Measurements from ENCODE around the gene USH1C.

USH1C gene

GRCh38 chr11:17514476-17514875 lies 29.7 kb downstream of the USH1C start:
- Histone ChIP-seq H3K27ac (ENCODE audit: low read depth, low read length, severe bottlenecking) (no peak overlapping the region), H3K4me1 (ENCODE audit: control insufficient read depth, insufficient read depth, low read length, poor library complexity, severe bottlenecking) (peaks cover 3% of the 10 kb centered on the region), H3K36me3 (ENCODE audit: control insufficient read depth, insufficient read depth, low read length) (no peaks in the 10 kb centered on the region), H3K4me3 (ENCODE audit: extremely low read depth, insufficient read depth, low read length, poor library complexity, severe bottlenecking) (no peak overlapping the region), H3K9me3 (ENCODE audit: control insufficient read depth, low read length) (no peaks in the 10 kb centered on the region)
- WGBS, 2 experiments (ENCODE audit: insufficient coverage in 2 of 2): 90 to 95% methylated on average over 2 to 3 of the region's 4 CpGs

GRCh38 chr11:17513853-17514252 lies 30.4 kb downstream of the USH1C start:
- Histone ChIP-seq H3K36me3 (ENCODE audit: control insufficient read depth, insufficient read depth, low read length) (no peaks in the 10 kb centered on the region), H3K27ac (ENCODE audit: low read depth, low read length, severe bottlenecking) (no peak overlapping the region)

GRCh38 chr11:17512101-17512500 lies 32.1 kb downstream of the USH1C start:
- WGBS, 2 experiments (ENCODE audit: insufficient coverage in 2 of 2): 64% methylated on average over 2 of the region's 2 CpGs; no CpG with 5 or more reads in 1 of the 2 experiments

More at GRCh38 chr11:17513853-17514252, 30.4 kb downstream of the USH1C start:
- WGBS, 2 experiments (ENCODE audit: insufficient coverage in 2 of 2): 60 to 100% methylated on average over 1 of the region's 1 CpG
- Histone ChIP-seq H3K4me3 (ENCODE audit: extremely low read depth, insufficient read depth, low read length, poor library complexity, severe bottlenecking) (no peak overlapping the region), H3K9me3 (ENCODE audit: control insufficient read depth, low read length) (no peaks in the 10 kb centered on the region), H3K4me1 (ENCODE audit: control insufficient read depth, insufficient read depth, low read length, poor library complexity, severe bottlenecking) (peaks cover 4% of the 10 kb centered on the region)

GRCh38 chr11:17511571-17511970 lies 32.6 kb downstream of the USH1C start:
- 58 to 74% methylated on average over 2 of the region's 3 CpGs for WGBS, 2 experiments (ENCODE audit: insufficient coverage in 2 of 2)
- Histone ChIP-seq H3K4me3 (ENCODE audit: extremely low read depth, insufficient read depth, low read length, poor library complexity, severe bottlenecking) (no peak overlapping the region), H3K9me3 (ENCODE audit: control insufficient read depth, low read length) (no peaks in the 10 kb centered on the region), H3K4me1 (ENCODE audit: control insufficient read depth, insufficient read depth, low read length, poor library complexity, severe bottlenecking) (peaks cover 17% of the 10 kb centered on the region), H3K36me3 (ENCODE audit: control insufficient read depth, insufficient read depth, low read length) (no peaks in the 10 kb centered on the region), H3K27ac (ENCODE audit: low read depth, low read length, severe bottlenecking) (no peak overlapping the region)

More at GRCh38 chr11:17512101-17512500, 32.1 kb downstream of the USH1C start:
- H3K4me3 ChIP-seq (ENCODE audit: extremely low read depth, insufficient read depth, low read length, poor library complexity, severe bottlenecking): no peak overlapping the region
- no peaks in the 10 kb centered on the region for H3K9me3 ChIP-seq (ENCODE audit: control insufficient read depth, low read length)
- H3K27ac ChIP-seq (ENCODE audit: low read depth, low read length, severe bottlenecking): no peak overlapping the region
- no peaks in the 10 kb centered on the region for H3K36me3 ChIP-seq (ENCODE audit: control insufficient read depth, insufficient read depth, low read length)
- H3K4me1 ChIP-seq (ENCODE audit: control insufficient read depth, insufficient read depth, low read length, poor library complexity, severe bottlenecking): peaks cover 15% of the 10 kb centered on the region

GRCh38 chr11:17510507-17511206 lies 33.6 kb downstream of the USH1C start:
- 80 to 91% methylated on average over 1 to 3 of the region's 4 CpGs for WGBS, 2 experiments (ENCODE audit: insufficient coverage in 2 of 2)
- no peaks in the 10 kb centered on the region for H3K36me3 ChIP-seq (ENCODE audit: control insufficient read depth, insufficient read depth, low read length)

GRCh38 chr11:17508791-17509190 lies 35.4 kb downstream of the USH1C start:
- WGBS, 2 experiments (ENCODE audit: insufficient coverage in 2 of 2): no CpG with 5 or more reads among the region's 3 CpGs
- no peaks in the 10 kb centered on the region for H3K36me3 ChIP-seq (ENCODE audit: control insufficient read depth, insufficient read depth, low read length)
- no peaks in the 10 kb centered on the region for H3K9me3 ChIP-seq (ENCODE audit: control insufficient read depth, low read length)
- peaks cover 17% of the 10 kb centered on the region for H3K4me1 ChIP-seq (ENCODE audit: control insufficient read depth, insufficient read depth, low read length, poor library complexity, severe bottlenecking)
- no peak overlapping the region for H3K4me3 ChIP-seq (ENCODE audit: extremely low read depth, insufficient read depth, low read length, poor library complexity, severe bottlenecking)
- H3K27ac ChIP-seq (ENCODE audit: low read depth, low read length, severe bottlenecking): no peak overlapping the region

More at GRCh38 chr11:17510507-17511206, 33.6 kb downstream of the USH1C start:
- no peaks in the 10 kb centered on the region for H3K9me3 ChIP-seq (ENCODE audit: control insufficient read depth, low read length)
- H3K27ac ChIP-seq (ENCODE audit: low read depth, low read length, severe bottlenecking): no peak overlapping the region
- no peak overlapping the region for H3K4me3 ChIP-seq (ENCODE audit: extremely low read depth, insufficient read depth, low read length, poor library complexity, severe bottlenecking)
- H3K4me1 ChIP-seq (ENCODE audit: control insufficient read depth, insufficient read depth, low read length, poor library complexity, severe bottlenecking): peaks cover 17% of the 10 kb centered on the region

- H3K27ac ChIP-seq (ENCODE audit: low read depth, low read length, severe bottlenecking): no peak overlapping the region
- H3K36me3 ChIP-seq (ENCODE audit: control insufficient read depth, insufficient read depth, low read length): no peaks in the 10 kb centered on the region
- WGBS, 2 experiments (ENCODE audit: insufficient coverage in 2 of 2): 75% methylated on average over 1 of the region's 3 CpGs; no CpG with 5 or more reads in 1 of the 2 experiments
- H3K4me3 ChIP-seq (ENCODE audit: extremely low read depth, insufficient read depth, low read length, poor library complexity, severe bottlenecking): no peak overlapping the region
- peaks cover 17% of the 10 kb centered on the region for H3K4me1 ChIP-seq (ENCODE audit: control insufficient read depth, insufficient read depth, low read length, poor library complexity, severe bottlenecking)
- no peaks in the 10 kb centered on the region for H3K9me3 ChIP-seq (ENCODE audit: control insufficient read depth, low read length)
Observed at GRCh38 chr11:17508306-17508705, 35.9 kb downstream of the USH1C start.

GRCh38 chr11:17507773-17508172 lies 36.4 kb downstream of the USH1C start:
- 89 to 92% methylated on average over 2 of the region's 2 CpGs for WGBS, 2 experiments (ENCODE audit: insufficient coverage in 2 of 2)
- no peaks in the 10 kb centered on the region for H3K36me3 ChIP-seq (ENCODE audit: control insufficient read depth, insufficient read depth, low read length)
- no peaks in the 10 kb centered on the region for H3K9me3 ChIP-seq (ENCODE audit: control insufficient read depth, low read length)
- peaks cover 17% of the 10 kb centered on the region for H3K4me1 ChIP-seq (ENCODE audit: control insufficient read depth, insufficient read depth, low read length, poor library complexity, severe bottlenecking)
- H3K4me3 ChIP-seq (ENCODE audit: extremely low read depth, insufficient read depth, low read length, poor library complexity, severe bottlenecking): no peak overlapping the region
- H3K27ac ChIP-seq (ENCODE audit: low read depth, low read length, severe bottlenecking): no peak overlapping the region

- H3K4me3 ChIP-seq (ENCODE audit: extremely low read depth, insufficient read depth, low read length, poor library complexity, severe bottlenecking): no peak overlapping the region
- H3K4me1 ChIP-seq (ENCODE audit: control insufficient read depth, insufficient read depth, low read length, poor library complexity, severe bottlenecking): peaks cover 16% of the 10 kb centered on the region
- H3K27ac ChIP-seq (ENCODE audit: low read depth, low read length, severe bottlenecking): no peak overlapping the region
- H3K9me3 ChIP-seq (ENCODE audit: control insufficient read depth, low read length): no peaks in the 10 kb centered on the region
- no peaks in the 10 kb centered on the region for H3K36me3 ChIP-seq (ENCODE audit: control insufficient read depth, insufficient read depth, low read length)
- 62 to 76% methylated on average over 2 to 3 of the region's 3 CpGs for WGBS, 2 experiments (ENCODE audit: insufficient coverage in 2 of 2)
Observed at GRCh38 chr11:17506942-17507341, 37.3 kb downstream of the USH1C start.

- H3K4me1 ChIP-seq (ENCODE audit: control insufficient read depth, insufficient read depth, low read length, poor library complexity, severe bottlenecking): peaks cover 14% of the 10 kb centered on the region
- H3K9me3 ChIP-seq (ENCODE audit: control insufficient read depth, low read length): no peaks in the 10 kb centered on the region
- WGBS, 2 experiments (ENCODE audit: insufficient coverage in 2 of 2): 91 to 93% methylated on average over 6 of the region's 6 CpGs
- H3K4me3 ChIP-seq (ENCODE audit: extremely low read depth, insufficient read depth, low read length, poor library complexity, severe bottlenecking): no peak overlapping the region
- no peaks in the 10 kb centered on the region for H3K36me3 ChIP-seq (ENCODE audit: control insufficient read depth, insufficient read depth, low read length)
- no peak overlapping the region for H3K27ac ChIP-seq (ENCODE audit: low read depth, low read length, severe bottlenecking)
Observed at GRCh38 chr11:17506314-17506713, 37.9 kb downstream of the USH1C start.

- WGBS, 2 experiments (ENCODE audit: insufficient coverage in 2 of 2): 67 to 82% methylated on average over 2 to 4 of the region's 4 CpGs
- Histone ChIP-seq H3K27ac (ENCODE audit: low read depth, low read length, severe bottlenecking) (no peak overlapping the region), H3K4me3 (ENCODE audit: extremely low read depth, insufficient read depth, low read length, poor library complexity, severe bottlenecking) (no peak overlapping the region), H3K4me1 (ENCODE audit: control insufficient read depth, insufficient read depth, low read length, poor library complexity, severe bottlenecking) (peaks cover 14% of the 10 kb centered on the region), H3K36me3 (ENCODE audit: control insufficient read depth, insufficient read depth, low read length) (no peaks in the 10 kb centered on the region), H3K9me3 (ENCODE audit: control insufficient read depth, low read length) (no peaks in the 10 kb centered on the region)
Observed at GRCh38 chr11:17505146-17505545, 39.1 kb downstream of the USH1C start.
